ENCODE results near the gene CACNB1.

DNA sequence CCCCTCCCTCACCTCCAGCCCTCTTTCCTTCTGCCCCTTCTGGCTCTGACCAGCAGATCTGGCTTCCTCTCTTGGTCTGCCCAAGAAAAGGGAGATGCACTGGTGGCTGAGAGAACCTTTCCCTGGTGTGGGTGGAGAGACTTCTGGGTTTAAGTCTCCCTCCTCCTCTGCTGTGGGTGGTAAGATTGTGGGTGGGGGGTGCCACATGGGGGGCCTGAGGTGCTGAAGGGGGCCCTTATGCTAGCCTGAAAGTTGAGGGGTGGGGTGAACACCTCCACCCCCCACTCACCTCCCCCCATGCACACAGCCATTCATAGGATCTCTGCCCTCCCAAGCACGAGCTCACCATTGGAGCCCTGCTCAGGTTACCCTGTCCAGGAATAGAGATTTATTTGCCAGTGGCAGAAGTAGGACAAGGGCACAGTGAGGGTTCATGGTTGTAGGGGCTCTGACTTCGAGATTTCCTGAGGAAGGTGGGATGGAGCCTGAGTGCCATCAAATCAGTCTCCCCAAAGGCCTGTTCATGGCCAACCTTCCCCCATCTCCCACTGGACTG is 30.0 kb upstream of the CACNB1 start:
- TF ChIP-seq, protein P1, sequence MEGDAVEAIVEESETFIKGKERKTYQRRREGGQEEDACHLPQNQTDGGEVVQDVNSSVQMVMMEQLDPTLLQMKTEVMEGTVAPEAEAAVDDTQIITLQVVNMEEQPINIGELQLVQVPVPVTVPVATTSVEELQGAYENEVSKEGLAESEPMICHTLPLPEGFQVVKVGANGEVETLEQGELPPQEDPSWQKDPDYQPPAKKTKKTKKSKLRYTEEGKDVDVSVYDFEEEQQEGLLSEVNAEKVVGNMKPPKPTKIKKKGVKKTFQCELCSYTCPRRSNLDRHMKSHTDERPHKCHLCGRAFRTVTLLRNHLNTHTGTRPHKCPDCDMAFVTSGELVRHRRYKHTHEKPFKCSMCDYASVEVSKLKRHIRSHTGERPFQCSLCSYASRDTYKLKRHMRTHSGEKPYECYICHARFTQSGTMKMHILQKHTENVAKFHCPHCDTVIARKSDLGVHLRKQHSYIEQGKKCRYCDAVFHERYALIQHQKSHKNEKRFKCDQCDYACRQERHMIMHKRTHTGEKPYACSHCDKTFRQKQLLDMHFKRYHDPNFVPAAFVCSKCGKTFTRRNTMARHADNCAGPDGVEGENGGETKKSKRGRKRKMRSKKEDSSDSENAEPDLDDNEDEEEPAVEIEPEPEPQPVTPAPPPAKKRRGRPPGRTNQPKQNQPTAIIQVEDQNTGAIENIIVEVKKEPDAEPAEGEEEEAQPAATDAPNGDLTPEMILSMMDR (IDR thresholded peaks at IDR 0.05): no peak
- TF ChIP-seq POLR2A (IDR thresholded peaks at IDR 0.05) (no peak), EP300 (IDR thresholded peaks at IDR 0.05) (no peak), POLR2AphosphoS5 (IDR thresholded peaks at IDR 0.05) (no peak)
